DND-41 (cell line): ENCODE measurements around the gene UBE2N.

Experiments
- EZH2 ChIP-seq: IDR thresholded peaks from 3 replicates; pipeline ENCODE4 v1.6.1; 2012; ENCODE audit warnings: borderline replicate concordance, low read depth, mild to moderate bottlenecking, moderate library complexity, low read length, inconsistent platforms; ENCODE audit not compliant: severe bottlenecking
- TF ChIP-seq, protein P1 (sequence below): IDR thresholded peaks from 2 replicates; pipeline ENCODE4 v1.5.1; 2012; ENCODE audit warnings: borderline replicate concordance, low read length, moderate library complexity, mild to moderate bottlenecking; ENCODE audit not compliant: poor library complexity, severe bottlenecking; ENCODE audit errors: extremely low read depth

DNA sequence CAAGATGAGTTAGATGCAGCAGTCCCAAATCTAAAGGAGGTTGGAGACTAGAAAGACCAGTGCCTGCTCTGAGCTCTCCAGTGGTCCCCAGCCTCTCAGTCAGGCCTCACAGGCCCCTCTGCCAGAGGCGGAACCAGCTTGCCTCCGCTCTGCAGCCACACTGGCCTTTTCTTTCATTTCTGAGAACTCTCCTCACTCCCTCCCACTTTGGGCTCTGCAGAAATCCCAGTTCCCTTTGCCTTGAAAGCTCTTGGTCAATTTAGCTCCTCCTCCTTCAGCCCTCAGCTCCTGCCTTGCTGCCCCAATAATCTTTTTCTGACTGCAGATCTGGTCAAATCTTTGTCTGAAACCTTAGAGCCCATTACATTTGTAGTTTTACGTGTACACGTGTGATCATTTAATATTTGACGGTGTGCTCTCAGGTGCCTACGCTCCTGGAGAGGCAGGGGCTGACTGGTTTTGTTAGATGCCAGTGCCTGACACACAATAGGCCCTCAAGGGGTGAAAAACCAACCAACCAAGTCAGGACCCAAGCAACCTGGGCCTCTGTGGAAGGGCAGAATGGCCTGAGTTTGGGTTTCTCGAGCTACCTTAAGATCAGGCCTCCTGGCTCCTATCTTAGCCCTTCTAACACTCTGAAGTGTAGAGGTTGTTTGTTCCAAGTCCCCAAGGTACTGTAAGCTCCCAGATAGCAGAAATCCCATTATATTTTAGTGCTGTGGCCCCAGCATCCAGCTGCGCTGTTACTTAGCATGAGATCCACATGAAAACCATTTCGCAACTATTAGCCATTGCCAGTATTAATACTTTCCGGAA is 65.1 kb downstream of the UBE2N start:
- TF ChIP-seq, protein P1, sequence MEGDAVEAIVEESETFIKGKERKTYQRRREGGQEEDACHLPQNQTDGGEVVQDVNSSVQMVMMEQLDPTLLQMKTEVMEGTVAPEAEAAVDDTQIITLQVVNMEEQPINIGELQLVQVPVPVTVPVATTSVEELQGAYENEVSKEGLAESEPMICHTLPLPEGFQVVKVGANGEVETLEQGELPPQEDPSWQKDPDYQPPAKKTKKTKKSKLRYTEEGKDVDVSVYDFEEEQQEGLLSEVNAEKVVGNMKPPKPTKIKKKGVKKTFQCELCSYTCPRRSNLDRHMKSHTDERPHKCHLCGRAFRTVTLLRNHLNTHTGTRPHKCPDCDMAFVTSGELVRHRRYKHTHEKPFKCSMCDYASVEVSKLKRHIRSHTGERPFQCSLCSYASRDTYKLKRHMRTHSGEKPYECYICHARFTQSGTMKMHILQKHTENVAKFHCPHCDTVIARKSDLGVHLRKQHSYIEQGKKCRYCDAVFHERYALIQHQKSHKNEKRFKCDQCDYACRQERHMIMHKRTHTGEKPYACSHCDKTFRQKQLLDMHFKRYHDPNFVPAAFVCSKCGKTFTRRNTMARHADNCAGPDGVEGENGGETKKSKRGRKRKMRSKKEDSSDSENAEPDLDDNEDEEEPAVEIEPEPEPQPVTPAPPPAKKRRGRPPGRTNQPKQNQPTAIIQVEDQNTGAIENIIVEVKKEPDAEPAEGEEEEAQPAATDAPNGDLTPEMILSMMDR, result no peak
- TF ChIP-seq EZH2, result no peak
